Measurements from ENCODE around the gene MLIP. TPM values are rescaled to one million over a fixed set of nuclear protein-coding genes. Genes with fewer than 3 reads are reported as not detected.

The MLIP gene
- total and polyA plus RNA-seq, 2 experiments from 2014 or later: not detected

DNA sequence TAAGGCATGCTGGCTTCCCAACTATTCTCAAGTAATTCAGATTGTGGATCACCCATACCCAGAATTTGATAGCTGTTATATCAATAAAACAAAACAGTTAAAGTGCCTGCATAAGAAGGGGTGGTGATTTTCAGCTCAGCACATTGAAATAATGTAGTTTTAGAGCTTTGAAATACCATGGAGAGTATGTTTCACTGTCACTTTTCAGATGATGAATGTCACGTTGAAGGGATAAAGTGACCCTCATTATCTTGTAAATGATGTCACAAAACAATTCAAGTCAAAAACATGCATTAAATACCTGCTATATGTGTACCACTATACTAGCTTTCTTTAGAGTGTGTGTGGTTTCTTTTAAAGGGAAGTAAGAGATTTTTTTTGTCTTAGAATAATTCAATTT, 27.6 kb downstream of the MLIP start:
- Histone ChIP-seq H3K27me3 (ENCODE audit: insufficient read depth) (no peaks in the 10 kb centered on the region), H3K4me1 (ENCODE audit: insufficient read depth) (no peaks in the 10 kb centered on the region), H3K9me2 (ENCODE audit: insufficient read depth) (peaks cover 9% of the 10 kb centered on the region), H3K27ac (ENCODE audit: low read depth) (no peak overlapping the region), H2AFZ (no peak overlapping the region), H3K4me3 (no peak overlapping the region), H4K20me1 (replicated peaks; ENCODE audit: insufficient read depth) (no peaks in the 10 kb centered on the region), H3F3A (replicated peaks; ENCODE audit: low read depth) (no peaks in the 10 kb centered on the region), H3K79me2 (replicated peaks; ENCODE audit: insufficient read depth) (no peaks in the 10 kb centered on the region), H3K4me2 (no peak overlapping the region), H3K36me3 (ENCODE audit: insufficient read depth) (no peaks in the 10 kb centered on the region)
- H3K4me1 Mint-ChIP-seq: no peaks in the 10 kb centered on the region; the same call in 2 of the 3 replicates
- H3K27me3 Mint-ChIP-seq (ENCODE audit: insufficient read depth, low read depth, poor library complexity): peaks cover 5% of the 10 kb centered on the region
- no peak overlapping the region for H3K27ac Mint-ChIP-seq
- no peak for ATAC-seq
- H3K9me3 Mint-ChIP-seq: no peaks in the 10 kb centered on the region
- no peaks in the 10 kb centered on the region for H3K36me3 Mint-ChIP-seq (ENCODE audit: low read depth)
- DNase-seq (ENCODE audit: low spot score): no peak
- TF ChIP-seq NANOG (IDR thresholded peaks at IDR 0.05; ENCODE audit: borderline replicate concordance): no peak
- TF ChIP-seq, protein P1, sequence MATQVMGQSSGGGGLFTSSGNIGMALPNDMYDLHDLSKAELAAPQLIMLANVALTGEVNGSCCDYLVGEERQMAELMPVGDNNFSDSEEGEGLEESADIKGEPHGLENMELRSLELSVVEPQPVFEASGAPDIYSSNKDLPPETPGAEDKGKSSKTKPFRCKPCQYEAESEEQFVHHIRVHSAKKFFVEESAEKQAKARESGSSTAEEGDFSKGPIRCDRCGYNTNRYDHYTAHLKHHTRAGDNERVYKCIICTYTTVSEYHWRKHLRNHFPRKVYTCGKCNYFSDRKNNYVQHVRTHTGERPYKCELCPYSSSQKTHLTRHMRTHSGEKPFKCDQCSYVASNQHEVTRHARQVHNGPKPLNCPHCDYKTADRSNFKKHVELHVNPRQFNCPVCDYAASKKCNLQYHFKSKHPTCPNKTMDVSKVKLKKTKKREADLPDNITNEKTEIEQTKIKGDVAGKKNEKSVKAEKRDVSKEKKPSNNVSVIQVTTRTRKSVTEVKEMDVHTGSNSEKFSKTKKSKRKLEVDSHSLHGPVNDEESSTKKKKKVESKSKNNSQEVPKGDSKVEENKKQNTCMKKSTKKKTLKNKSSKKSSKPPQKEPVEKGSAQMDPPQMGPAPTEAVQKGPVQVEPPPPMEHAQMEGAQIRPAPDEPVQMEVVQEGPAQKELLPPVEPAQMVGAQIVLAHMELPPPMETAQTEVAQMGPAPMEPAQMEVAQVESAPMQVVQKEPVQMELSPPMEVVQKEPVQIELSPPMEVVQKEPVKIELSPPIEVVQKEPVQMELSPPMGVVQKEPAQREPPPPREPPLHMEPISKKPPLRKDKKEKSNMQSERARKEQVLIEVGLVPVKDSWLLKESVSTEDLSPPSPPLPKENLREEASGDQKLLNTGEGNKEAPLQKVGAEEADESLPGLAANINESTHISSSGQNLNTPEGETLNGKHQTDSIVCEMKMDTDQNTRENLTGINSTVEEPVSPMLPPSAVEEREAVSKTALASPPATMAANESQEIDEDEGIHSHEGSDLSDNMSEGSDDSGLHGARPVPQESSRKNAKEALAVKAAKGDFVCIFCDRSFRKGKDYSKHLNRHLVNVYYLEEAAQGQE (IDR thresholded peaks at IDR 0.05; ENCODE audit: unreplicated experiment): no peak
- TF ChIP-seq EZH2phosphoT487 (IDR thresholded peaks at IDR 0.05; ENCODE audit: unreplicated experiment): no peak
- no peak for TF ChIP-seq JUNB (IDR thresholded peaks at IDR 0.05; ENCODE audit: unreplicated experiment)
- no peak for TF ChIP-seq EZH2 (IDR thresholded peaks at IDR 0.05; ENCODE audit: low read depth, unreplicated experiment)
- no peak overlapping the region for H3K4me3 Mint-ChIP-seq

DNA sequence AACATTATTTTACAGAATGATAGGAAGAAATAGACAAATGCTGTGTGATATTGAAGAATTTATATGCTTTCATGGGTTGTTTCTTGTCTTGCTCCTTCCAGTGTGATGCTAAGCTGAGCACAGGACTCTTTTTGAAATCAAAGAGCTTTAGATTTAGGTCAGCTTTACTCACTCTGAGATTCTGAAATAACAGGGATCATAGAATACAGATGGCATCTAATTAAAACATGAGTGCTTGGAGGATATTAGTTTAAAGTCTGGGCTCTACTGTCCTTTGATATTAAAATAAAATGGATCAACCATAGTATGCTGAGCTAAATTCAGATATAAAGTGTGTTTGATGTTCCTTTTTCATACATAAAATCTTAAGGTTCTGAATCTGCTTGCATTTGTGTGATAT, 29.6 kb downstream of the MLIP start:
- no peak for ATAC-seq

More for the DNA sequence above, 29.6 kb downstream of the MLIP start:
- Mint-ChIP-seq H3K9me3 (no peaks in the 10 kb centered on the region), H3K36me3 (ENCODE audit: low read depth) (no peaks in the 10 kb centered on the region), H3K27ac (no peak overlapping the region), H3K27me3 (ENCODE audit: insufficient read depth, low read depth, poor library complexity) (peaks cover 5% of the 10 kb centered on the region), H3K4me1 (no peaks in the 10 kb centered on the region; the same call in 2 of the 3 replicates), H3K4me3 (no peak overlapping the region)
- DNase-seq (ENCODE audit: low spot score): no peak
- H3K36me3 ChIP-seq (ENCODE audit: insufficient read depth): no peaks in the 10 kb centered on the region
- H3K4me2 ChIP-seq: no peak overlapping the region
- H3K4me1 ChIP-seq (ENCODE audit: insufficient read depth): no peaks in the 10 kb centered on the region
- H3K79me2 ChIP-seq (replicated peaks; ENCODE audit: insufficient read depth): no peaks in the 10 kb centered on the region
- no peak overlapping the region for H2AFZ ChIP-seq
- peaks cover 9% of the 10 kb centered on the region for H3K9me2 ChIP-seq (ENCODE audit: insufficient read depth)
- H3K27me3 ChIP-seq (ENCODE audit: insufficient read depth): no peaks in the 10 kb centered on the region
- H3K4me3 ChIP-seq: no peak overlapping the region
- H3F3A ChIP-seq (replicated peaks; ENCODE audit: low read depth): no peaks in the 10 kb centered on the region
- H3K27ac ChIP-seq (ENCODE audit: low read depth): no peak overlapping the region
- H4K20me1 ChIP-seq (replicated peaks; ENCODE audit: insufficient read depth): no peaks in the 10 kb centered on the region
- TF ChIP-seq, protein P1 (IDR thresholded peaks at IDR 0.05; ENCODE audit: unreplicated experiment): no peak
- TF ChIP-seq JUNB (IDR thresholded peaks at IDR 0.05; ENCODE audit: unreplicated experiment) (no peak), STAT1 (IDR thresholded peaks at IDR 0.05; ENCODE audit: unreplicated experiment) (no peak), ZNF114 (CRISPR knock-in tag; IDR thresholded peaks at IDR 0.05) (no peak)
- TF ChIP-seq, protein P2, sequence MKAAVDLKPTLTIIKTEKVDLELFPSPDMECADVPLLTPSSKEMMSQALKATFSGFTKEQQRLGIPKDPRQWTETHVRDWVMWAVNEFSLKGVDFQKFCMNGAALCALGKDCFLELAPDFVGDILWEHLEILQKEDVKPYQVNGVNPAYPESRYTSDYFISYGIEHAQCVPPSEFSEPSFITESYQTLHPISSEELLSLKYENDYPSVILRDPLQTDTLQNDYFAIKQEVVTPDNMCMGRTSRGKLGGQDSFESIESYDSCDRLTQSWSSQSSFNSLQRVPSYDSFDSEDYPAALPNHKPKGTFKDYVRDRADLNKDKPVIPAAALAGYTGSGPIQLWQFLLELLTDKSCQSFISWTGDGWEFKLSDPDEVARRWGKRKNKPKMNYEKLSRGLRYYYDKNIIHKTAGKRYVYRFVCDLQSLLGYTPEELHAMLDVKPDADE (IDR thresholded peaks at IDR 0.05): no peak
